GM10248 (cell line): ENCODE data around the gene PAFAH2.

Experiments used
- CTCF ChIA-PET: fragments of 300-600 bp; sonication (Branson Sonifier 250); formaldehyde crosslinking; extraction: SDS; loops from one replicate; lab custom pipeline; 2021; ENCODE audit warnings: antibody characterized with exemption; lab: Yijun Ruan, JAX
- POLR2A ChIA-PET: fragments of 350-650 bp; sonication (Branson Sonifier 250); formaldehyde crosslinking; extraction: SDS; loops from one replicate; lab custom pipeline; 2020; ENCODE audit warnings: antibody characterized with exemption; lab: Yijun Ruan, JAX
- DNase-seq: peaks from one replicate; pipeline ENCODE4 v3.0.0; 2012; ENCODE audit errors: extremely low spot score
- CTCF ChIP-seq: IDR thresholded peaks from 2 replicates; pipeline ENCODE4 v1.5.1; 2012; ENCODE audit warnings: mild to moderate bottlenecking, low read depth; ENCODE audit errors: extremely low read depth, missing control alignments, control extremely low read depth

Gene PAFAH2

GRCh38 chr1:26037904-26038303 is 40.0 kb upstream of the PAFAH2 start:
- no peak for DNase-seq
- CTCF ChIA-PET, result interaction anchor here (0.9 to 1.5 kb wide), 2 partner anchors 10 to 132 kb away, joined by 3 read pairs; partner anchors contain the start of gene ZNF593
- POLR2A ChIA-PET, result no interaction called here
- no peak for TF ChIP-seq CTCF

- TF ChIP-seq CTCF, result no peak
- no peak for DNase-seq
- POLR2A ChIA-PET, result no interaction called here
- CTCF ChIA-PET, result interaction anchor here (0.7 to 4.1 kb wide), 25 partner anchors 7 to 380 kb away, joined by 3 to 31 read pairs (median 5); partner anchors contain the start of genes C1orf232, CEP85, PAFAH2 and ZNF593
Measured at GRCh38 chr1:26036756-26037281, 39.0 kb upstream of the PAFAH2 start.

- peak; percentile 99 for TF ChIP-seq CTCF
- CTCF ChIA-PET, result interaction anchor here (0.6 to 4.1 kb wide), 31 partner anchors 8 to 381 kb away, joined by 3 to 31 read pairs (median 4); partner anchors contain the start of genes C1orf232, CEP85, EXTL1 and PAFAH2
- POLR2A ChIA-PET, result no interaction called here
- peak; percentile 92 for DNase-seq
Measured at GRCh38 chr1:26035959-26036755, 38.3 kb upstream of the PAFAH2 start.

- TF ChIP-seq CTCF, result peak; percentile 22
- POLR2A ChIA-PET, result no interaction called here
- DNase-seq, result peak; percentile 98
- CTCF ChIA-PET, result interaction anchor here (0.7 to 4.1 kb wide), 30 partner anchors 8 to 334 kb away, joined by 3 to 31 read pairs (median 4); partner anchors contain the start of genes C1orf232, CEP85, EXTL1 and PAFAH2
Measured at GRCh38 chr1:26035203-26035958, 37.5 kb upstream of the PAFAH2 start.

DNA sequence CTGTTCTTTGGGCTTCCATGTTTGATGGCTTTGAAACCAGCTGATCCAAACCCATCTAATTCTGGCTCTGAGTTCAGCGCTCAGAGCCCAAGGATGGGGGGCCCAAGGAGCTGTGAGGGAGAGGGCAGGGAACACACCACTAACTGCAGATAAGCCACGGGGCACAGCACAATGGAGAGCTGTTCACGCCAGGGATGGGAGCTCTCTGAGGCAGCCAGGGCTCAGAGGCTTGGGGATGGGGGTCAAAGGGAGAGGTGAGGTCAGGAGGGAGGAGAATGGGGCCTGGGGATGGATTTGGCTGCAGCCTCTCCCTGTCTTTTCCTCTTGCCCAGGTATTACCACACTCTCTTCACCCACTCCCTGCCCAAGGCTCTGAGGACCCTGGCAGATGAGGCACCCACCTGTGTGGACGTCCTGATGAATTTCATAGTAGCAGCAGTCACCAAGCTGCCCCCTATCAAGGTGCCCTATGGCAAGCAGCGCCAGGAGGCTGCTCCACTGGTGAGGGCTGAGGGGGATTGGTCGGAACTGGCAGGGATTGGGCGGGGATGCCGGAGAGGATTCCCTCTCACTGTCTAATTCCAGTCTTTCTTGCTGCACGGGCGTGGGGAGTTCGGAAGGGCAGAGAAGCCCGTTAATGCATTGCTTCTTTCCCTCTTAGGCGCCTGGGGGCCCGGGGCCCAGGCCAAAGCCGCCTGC is 36.8 kb upstream of the PAFAH2 start:
- no peak for DNase-seq
- ChIA-PET CTCF (interaction anchor here (0.7 to 4.1 kb wide), 20 partner anchors 10 to 335 kb away, joined by 3 to 31 read pairs (median 4); partner anchors contain the start of genes EXTL1, PAFAH2, ZNF593 and ZNF593OS), POLR2A (no interaction called here)
- TF ChIP-seq CTCF, result no peak
